Activated CD8-positive, alpha-beta T cell treated with anti-CD3 and anti-CD28 coated beads for 36 hours (primary cell): ENCODE data around the gene SHROOM3. TPM values are rescaled to one million over a fixed set of nuclear protein-coding genes. Genes with fewer than 3 reads are reported as not detected.

Source experiments
- ATAC-seq: fragments of 200-7000 bp; cut with Tn5 transposase; one replicate; pipeline ENCODE4 v1.10.0; 2021; ENCODE audit warnings: mild to moderate bottlenecking, moderate library complexity
- CTCF ChIA-PET: fragments of 350-600 bp; sonication (Branson Sonifier 250); formaldehyde crosslinking; loops from one replicate; lab custom pipeline; 2021; ENCODE audit warnings: antibody characterized with exemption; lab: Charles Lee
- POLR2A ChIA-PET: fragments of 350-600 bp; sonication (Branson Sonifier 250); formaldehyde crosslinking; loops from one replicate; lab custom pipeline; 2021; ENCODE audit warnings: antibody characterized with exemption; lab: Charles Lee
- DNase-seq: peaks from one replicate; pipeline ENCODE4 v3.0.0-alpha.2; 2020
- H3K27ac Mint-ChIP-seq: one replicate; pipeline ENCODE4 v1.8.0; 2021; ENCODE audit warnings: mild to moderate bottlenecking, mixed read lengths
- H3K27me3 Mint-ChIP-seq: one replicate; pipeline ENCODE4 v1.8.0; 2021; ENCODE audit warnings: mixed read lengths
- H3K36me3 Mint-ChIP-seq: one replicate; pipeline ENCODE4 v1.8.0; 2021; ENCODE audit warnings: low read depth, mixed read lengths
- H3K4me1 Mint-ChIP-seq: one replicate; pipeline ENCODE4 v1.8.0; 2021; ENCODE audit warnings: low read depth, mixed read lengths
- H3K4me3 Mint-ChIP-seq: one replicate; pipeline ENCODE4 v1.8.0; 2021; ENCODE audit warnings: mild to moderate bottlenecking, moderate library complexity, mixed read lengths
- H3K9me3 Mint-ChIP-seq: one replicate; pipeline ENCODE4 v1.8.0; 2021; ENCODE audit warnings: mixed read lengths
- intact Hi-C: fragments of 100-400 bp; cut with micrococcal nuclease; formaldehyde crosslinking; loops from one replicate; pipeline ENCODE4 v1.10.0; 2022
- total RNA-seq, 2 experiments: library from RNA; stranded (reverse); gene quantifications; one replicate each; pipeline ENCODE4 v1.2.3, GENCODE V29; 2021
- TF ChIP-seq, protein P1 (sequence below): fragments of 200-600 bp; IDR thresholded peaks from one replicate; pipeline ENCODE4 v1.8.0; 2022; ENCODE audit warnings: antibody characterized with exemption, mild to moderate bottlenecking

The SHROOM3 gene
- total RNA-seq, 2 experiments from 2014 or later = not detected

GRCh38 chr4:76569706-76570105 lies 134.7 kb downstream of the SHROOM3 start:
- Mint-ChIP-seq H3K27me3 (peaks cover 21% of the 10 kb centered on the region), H3K9me3 (no peaks in the 10 kb centered on the region)

GRCh38 chr4:76570141-76570973 lies 135.3 kb downstream of the SHROOM3 start:
- POLR2A ChIA-PET = no interaction called here
- CTCF ChIA-PET = no interaction called here
- Mint-ChIP-seq H3K36me3 (no peaks in the 10 kb centered on the region), H3K9me3 (no peaks in the 10 kb centered on the region), H3K27ac (no peak overlapping the region), H3K27me3 (peaks cover 27% of the 10 kb centered on the region), H3K4me1 (no peaks in the 10 kb centered on the region), H3K4me3 (no peak overlapping the region)
- intact Hi-C loops = no loop called here
- ATAC-seq (no peak), DNase-seq (no peak)
- TF ChIP-seq, protein P1, sequence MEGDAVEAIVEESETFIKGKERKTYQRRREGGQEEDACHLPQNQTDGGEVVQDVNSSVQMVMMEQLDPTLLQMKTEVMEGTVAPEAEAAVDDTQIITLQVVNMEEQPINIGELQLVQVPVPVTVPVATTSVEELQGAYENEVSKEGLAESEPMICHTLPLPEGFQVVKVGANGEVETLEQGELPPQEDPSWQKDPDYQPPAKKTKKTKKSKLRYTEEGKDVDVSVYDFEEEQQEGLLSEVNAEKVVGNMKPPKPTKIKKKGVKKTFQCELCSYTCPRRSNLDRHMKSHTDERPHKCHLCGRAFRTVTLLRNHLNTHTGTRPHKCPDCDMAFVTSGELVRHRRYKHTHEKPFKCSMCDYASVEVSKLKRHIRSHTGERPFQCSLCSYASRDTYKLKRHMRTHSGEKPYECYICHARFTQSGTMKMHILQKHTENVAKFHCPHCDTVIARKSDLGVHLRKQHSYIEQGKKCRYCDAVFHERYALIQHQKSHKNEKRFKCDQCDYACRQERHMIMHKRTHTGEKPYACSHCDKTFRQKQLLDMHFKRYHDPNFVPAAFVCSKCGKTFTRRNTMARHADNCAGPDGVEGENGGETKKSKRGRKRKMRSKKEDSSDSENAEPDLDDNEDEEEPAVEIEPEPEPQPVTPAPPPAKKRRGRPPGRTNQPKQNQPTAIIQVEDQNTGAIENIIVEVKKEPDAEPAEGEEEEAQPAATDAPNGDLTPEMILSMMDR = no peak

More at GRCh38 chr4:76569706-76570105, 134.7 kb downstream of the SHROOM3 start:
- ChIA-PET POLR2A (no interaction called here), CTCF (no interaction called here)
- DNase-seq (no peak), ATAC-seq (no peak)
- no peak overlapping the region for H3K27ac Mint-ChIP-seq
- H3K36me3 Mint-ChIP-seq = no peaks in the 10 kb centered on the region
- H3K4me1 Mint-ChIP-seq = no peaks in the 10 kb centered on the region
- no peak overlapping the region for H3K4me3 Mint-ChIP-seq
- TF ChIP-seq, protein P1 = no peak
- intact Hi-C loops = no loop called here

- H3K27me3 Mint-ChIP-seq = peaks cover 35% of the 10 kb centered on the region
- H3K36me3 Mint-ChIP-seq = no peaks in the 10 kb centered on the region
- ATAC-seq (no peak), DNase-seq (no peak)
- intact Hi-C loops = no loop called here
- H3K4me3 Mint-ChIP-seq = no peak overlapping the region
- POLR2A ChIA-PET = no interaction called here
- H3K27ac Mint-ChIP-seq = no peak overlapping the region
- no peaks in the 10 kb centered on the region for H3K4me1 Mint-ChIP-seq
- no peaks in the 10 kb centered on the region for H3K9me3 Mint-ChIP-seq
- CTCF ChIA-PET = no interaction called here
- TF ChIP-seq, protein P1 = no peak
These were observed 136.2 kb downstream of the SHROOM3 start for GRCh38 chr4:76571274-76571673.

- peaks cover 36% of the 10 kb centered on the region for H3K27me3 Mint-ChIP-seq
These were observed 137.2 kb downstream of the SHROOM3 start for GRCh38 chr4:76572224-76572623.

DNA sequence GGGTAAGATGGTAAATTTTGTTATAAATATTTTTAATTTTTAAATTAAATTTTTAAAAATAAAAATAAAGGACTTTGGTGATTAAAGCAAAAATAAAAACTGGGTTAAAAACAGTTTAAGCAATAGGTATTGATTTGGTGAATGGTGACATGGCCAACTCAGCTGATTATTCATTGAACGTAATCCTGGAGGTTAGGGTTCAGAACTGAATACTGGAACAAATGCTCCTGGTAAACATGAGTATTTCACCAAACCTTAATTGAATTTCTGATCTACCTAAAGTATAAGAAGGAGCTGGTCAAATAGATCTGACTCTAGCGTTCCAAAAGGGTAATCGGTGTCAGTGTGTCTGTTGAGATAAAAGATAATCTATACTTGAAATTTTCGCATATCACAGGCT lies 141.8 kb downstream of the SHROOM3 start:
- Mint-ChIP-seq H3K9me3 (no peaks in the 10 kb centered on the region), H3K36me3 (no peaks in the 10 kb centered on the region), H3K27ac (no peak overlapping the region), H3K27me3 (peaks cover 36% of the 10 kb centered on the region), H3K4me3 (no peak overlapping the region), H3K4me1 (no peaks in the 10 kb centered on the region)
- ChIA-PET CTCF (no interaction called here), POLR2A (no interaction called here)
- intact Hi-C loops = no loop called here
- DNase-seq (no peak), ATAC-seq (no peak)
- TF ChIP-seq, protein P1 = no peak

More at GRCh38 chr4:76572224-76572623, 137.2 kb downstream of the SHROOM3 start:
- no peak for ATAC-seq
- Mint-ChIP-seq H3K4me1 (no peaks in the 10 kb centered on the region), H3K9me3 (no peaks in the 10 kb centered on the region), H3K4me3 (no peak overlapping the region), H3K27ac (no peak overlapping the region), H3K36me3 (no peaks in the 10 kb centered on the region)
- intact Hi-C loops = no loop called here
- ChIA-PET POLR2A (no interaction called here), CTCF (no interaction called here)
- TF ChIP-seq, protein P1 = no peak
- no peak for DNase-seq
